SH-SY5Y (cell line): ENCODE results near the gene RASGRP2.

Experiments used
- GATA2 ChIP-seq: IDR thresholded peaks from 2 replicates; pipeline ENCODE4 v1.6.1; 2011; ENCODE audit warnings: mild to moderate bottlenecking, low read depth, low read length
- GATA3 ChIP-seq: IDR thresholded peaks from 2 replicates; pipeline ENCODE4 v1.6.1; 2011; ENCODE audit warnings: low read depth, mild to moderate bottlenecking, low read length, moderate library complexity

The RASGRP2 gene

DNA sequence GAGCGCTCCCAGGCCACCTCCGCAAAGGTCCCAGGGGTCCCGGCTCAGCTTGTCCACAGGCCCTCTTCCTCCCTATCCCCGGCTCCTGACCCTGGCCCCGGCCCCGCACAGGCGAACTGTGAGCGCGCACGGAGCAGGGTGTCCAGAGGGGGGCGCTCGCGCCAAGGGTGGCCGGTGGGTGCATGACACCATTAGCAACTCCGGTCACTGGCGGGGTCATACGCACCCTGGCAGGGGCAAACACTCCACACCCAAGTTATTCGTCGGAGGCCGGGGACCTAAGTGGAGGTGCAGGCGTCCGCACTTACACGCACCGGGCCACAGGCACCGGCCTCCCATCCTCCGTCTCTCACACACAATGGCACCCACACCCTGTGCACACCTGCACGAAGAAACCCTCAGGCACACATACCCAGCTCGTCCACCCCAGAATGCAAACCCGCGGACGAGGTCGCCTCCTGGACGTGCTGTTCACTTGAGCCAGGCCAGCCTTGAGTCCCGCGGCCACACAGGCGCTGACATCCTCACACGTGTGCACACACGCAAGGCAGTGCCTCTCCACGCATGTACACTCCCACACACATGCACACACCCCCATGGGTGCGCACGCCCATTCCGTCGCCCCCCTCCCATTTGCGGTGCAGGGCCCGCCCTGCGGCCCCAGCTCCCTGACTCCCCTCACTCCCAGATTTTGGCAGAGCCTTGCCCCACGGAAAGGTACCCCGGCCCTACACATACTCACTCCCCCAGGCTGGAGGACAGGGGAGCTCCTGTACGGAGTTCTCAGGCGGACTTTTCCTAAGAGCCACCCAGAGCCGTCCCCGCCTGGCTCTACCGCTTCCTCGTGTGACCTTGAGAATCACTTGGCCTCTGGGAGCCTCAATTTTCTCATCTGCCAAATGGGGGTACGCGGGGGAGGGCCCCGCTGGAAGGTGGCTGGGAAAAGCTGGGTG, at the start of gene RASGRP2:
TSS of gene RASGRP2 (minus strand) at position 552 of the 953 bp plus-strand sequence. CDS start 1,276 bp downstream, outside the sequence.
- TF ChIP-seq GATA3 (no peak), GATA2 (no peak)

DNA sequence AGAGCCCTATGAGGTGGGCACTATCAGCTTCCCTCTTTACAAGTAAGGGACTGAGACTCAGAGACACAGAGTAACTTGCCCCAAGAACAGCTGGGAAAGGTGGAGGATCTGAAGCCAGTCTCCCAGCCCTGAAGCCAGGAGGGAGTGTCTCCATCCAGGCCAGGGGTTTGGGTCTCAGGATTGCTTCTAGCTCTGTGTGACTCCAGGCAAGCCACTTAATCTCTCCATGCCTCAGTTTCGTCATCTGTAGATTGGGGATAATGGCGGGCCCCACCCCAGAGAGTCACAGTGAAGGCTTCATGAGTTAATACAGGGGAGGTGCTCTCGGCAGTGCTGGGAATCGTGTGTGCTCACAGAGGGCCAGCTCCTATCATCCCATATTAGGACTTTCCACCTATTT, 48.5 kb upstream of the RASGRP2 start:
- no peak for TF ChIP-seq GATA2
- TF ChIP-seq GATA3, result no peak

DNA sequence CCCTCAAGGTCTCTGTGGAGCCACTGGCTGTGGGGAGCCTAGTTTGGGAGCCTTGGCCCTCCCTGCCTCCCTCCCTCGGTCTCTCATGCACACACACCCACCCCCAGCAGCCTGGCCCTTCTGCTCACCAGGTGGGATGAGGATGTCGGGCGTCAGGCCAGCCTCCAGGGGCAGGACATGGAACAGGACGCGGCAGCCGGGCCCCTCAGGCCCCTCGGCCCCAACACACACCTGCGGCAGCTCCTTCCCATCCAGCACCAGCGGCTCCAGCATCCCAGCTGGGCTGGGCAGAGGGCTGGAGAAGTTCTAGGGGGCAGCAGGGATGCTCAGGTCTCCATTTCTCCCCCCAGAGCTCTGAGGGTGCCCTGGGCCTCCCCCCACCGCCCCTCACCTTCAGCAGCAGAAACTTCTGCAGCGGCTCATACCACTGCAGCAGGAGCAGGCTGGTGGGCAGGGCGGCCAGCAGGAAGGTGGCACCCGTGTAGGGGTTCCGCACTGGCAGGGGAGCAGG, 47.9 kb upstream of the RASGRP2 start:
- TF ChIP-seq GATA3 (no peak), GATA2 (no peak)

DNA sequence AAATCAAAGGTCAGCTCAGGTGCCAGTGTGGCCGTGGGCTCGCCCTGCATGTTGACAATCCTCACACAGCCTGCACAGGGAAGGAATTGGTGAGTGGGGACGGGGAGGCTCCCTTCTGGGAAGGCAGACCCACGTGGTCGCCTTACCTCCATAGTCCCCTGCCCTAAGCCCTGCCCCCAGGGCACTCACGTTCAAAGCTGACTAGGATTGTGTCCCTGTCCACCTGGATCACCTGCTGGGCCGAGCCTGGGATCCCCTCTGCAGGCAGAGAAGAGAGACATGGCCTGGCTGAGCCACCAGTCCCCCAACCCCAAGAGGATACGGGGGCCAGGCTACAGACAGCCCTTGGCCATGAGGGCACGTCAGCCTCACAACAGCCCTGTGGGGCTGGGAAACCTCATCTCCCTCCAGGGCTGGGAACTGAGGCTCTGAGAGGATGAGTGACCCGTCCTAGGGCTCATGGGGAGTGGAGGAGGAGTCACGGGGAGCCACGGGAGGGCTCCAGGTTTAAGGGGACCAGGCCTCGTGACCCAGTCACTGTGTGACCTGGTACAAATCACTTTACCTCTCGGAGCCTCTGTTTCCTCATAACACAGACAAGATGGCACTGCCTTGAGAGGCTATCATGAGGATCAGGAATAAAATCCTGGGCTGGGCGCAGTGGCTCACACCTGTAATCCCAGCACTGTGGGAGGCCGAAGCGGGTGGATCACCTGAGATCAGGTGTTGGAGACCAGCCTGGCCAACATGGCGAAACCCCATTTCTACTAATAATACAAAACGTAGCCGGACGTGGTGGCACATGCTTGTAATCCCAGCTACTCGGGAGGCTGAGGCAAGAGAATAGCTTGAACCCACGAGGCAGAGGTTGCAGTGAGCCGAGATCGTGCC, 46.5 kb upstream of the RASGRP2 start:
- TF ChIP-seq GATA3 (no peak), GATA2 (no peak)

DNA sequence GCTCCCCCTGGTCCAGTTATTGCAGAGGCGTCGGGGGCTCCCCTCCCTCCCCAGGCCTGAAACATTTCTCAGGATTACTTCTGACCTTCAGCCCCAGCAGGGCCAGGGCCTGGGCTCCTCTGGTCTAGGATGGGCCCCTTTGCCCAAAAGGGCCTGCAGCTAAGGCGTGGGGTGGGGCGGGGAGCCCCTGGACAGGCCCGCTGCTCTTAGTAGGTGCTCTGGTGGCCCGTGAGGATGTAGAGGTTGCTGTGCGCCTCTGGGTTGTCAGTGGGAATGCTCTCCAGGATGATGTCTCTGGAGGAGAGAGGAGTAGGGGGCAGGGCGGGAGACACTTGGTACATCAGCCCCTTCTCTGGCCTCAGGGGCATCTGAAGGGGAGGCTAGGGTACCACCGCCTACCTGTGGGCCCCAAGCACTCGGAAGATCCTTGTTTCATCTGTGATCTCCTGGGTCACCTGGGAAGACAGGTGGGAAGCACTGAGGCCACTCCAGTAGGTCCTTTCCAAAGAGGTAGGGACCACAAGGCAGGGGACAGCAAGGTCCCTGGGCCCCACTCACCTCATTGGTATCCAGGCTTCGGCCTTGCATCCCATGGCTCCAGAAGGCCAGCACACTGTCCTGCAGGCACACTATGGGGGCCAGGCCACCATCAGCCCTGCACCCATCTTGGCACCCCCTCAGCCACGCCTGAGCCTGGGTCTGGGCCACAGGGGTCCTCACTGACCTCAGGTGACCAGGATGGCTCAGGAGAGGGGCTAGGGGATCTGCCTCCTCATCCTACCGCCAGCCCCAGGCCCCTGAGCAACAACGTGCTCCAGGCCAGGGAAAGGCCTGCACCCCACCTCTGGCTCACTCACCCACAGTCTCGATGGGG, 45.6 kb upstream of the RASGRP2 start:
- TF ChIP-seq GATA2 (no peak), GATA3 (no peak)

DNA sequence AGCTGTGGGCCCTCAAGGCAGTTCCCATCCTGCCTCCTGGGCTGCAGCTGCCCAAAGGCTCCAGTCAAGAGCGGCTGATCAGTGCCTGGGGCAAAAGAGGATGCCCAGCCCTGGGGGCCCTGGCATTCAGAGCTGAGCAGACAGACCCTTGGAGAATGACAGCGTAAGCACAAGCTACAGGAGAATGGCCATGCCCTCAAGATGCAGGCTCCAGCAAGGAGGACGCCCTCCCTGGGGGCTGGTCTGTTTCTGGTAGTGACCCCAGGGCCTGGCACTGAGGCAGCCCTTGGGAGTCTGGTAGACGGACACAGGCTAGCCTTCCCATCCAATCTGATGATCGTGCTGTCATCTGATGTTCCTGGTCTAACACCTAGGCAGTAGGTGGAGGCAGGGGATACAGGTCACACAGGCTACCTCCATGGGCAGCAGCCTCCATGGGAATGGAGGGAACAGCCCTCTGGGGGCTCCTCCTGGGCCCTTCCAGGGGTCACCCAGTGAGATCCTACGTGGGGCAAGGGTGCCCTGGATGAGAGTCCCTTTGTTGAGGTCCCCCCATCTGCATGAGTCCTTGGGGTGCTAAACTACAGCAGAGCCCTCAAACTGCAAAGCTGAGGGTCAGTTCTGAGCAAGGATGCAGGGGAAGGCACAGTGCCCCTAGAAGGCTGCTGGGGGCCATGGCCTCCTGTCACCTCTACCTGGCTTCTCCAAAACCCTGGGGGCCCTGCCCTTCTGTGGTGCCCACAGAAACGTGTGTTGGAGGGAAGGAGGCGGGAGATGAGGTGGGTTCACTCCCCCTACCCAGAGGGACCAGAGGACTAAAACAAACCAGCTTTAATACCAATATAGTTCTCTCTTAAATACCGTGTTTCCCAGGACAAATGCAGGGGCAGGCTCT, 44.6 kb upstream of the RASGRP2 start:
- TF ChIP-seq GATA3 (no peak), GATA2 (no peak)

DNA sequence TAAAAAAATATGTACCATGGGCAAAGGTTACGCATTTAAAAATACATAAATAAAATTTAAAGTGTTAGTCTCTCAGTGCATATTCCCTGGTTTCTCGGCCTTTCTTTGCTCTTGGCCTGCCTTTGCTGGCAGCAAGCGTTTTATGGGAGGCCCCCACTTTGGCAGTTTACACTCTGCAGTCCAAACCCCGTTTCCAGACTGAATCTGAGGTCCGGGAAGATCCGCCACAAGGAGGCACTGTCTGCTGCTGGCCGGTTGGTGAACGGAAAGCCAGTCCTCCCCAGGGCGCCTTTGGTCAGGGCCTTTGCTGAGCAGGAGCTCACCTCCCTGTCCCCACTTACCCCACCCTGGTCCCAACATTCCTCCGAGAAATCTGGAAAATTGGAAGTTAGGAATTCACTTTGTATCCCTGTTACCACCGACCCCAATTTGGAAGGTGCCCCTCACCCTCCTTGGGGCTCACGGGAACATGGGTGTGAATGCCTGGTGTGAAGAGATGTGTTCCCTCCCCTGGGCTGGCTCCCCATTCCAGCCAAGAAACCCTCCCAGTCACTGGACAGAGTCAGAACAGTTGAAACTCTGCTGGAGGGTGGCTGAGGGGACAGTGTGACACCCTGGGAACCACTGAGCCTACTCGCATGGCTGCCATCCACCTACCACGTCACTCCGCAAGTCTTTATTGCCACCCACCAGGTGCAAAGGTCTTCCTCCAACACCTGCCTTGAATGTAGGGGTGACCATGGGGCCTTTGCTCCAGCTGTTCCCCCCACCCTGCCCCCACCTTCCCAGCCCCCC, 43.8 kb upstream of the RASGRP2 start:
- no peak for TF ChIP-seq GATA3

DNA sequence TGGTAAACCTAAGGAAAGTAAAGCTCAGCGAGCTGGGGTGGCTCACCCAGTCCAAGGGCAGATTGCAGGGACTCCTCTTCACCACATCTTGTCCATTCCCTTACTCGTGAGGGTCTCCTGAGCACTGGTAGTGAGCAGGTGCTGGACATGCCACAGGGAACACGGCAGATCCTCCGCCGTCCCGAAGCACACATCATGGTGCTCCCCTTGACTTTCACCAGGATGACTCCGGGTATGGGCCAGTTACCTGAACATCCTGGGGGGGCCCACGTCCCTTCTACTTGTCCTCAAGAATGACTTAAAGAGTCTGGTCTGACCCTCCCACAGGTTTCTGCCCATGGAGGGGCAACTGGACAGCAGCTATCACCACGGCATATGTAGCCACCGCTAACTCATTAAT, 42.4 kb upstream of the RASGRP2 start:
- TF ChIP-seq GATA2 (no peak), GATA3 (no peak)

DNA sequence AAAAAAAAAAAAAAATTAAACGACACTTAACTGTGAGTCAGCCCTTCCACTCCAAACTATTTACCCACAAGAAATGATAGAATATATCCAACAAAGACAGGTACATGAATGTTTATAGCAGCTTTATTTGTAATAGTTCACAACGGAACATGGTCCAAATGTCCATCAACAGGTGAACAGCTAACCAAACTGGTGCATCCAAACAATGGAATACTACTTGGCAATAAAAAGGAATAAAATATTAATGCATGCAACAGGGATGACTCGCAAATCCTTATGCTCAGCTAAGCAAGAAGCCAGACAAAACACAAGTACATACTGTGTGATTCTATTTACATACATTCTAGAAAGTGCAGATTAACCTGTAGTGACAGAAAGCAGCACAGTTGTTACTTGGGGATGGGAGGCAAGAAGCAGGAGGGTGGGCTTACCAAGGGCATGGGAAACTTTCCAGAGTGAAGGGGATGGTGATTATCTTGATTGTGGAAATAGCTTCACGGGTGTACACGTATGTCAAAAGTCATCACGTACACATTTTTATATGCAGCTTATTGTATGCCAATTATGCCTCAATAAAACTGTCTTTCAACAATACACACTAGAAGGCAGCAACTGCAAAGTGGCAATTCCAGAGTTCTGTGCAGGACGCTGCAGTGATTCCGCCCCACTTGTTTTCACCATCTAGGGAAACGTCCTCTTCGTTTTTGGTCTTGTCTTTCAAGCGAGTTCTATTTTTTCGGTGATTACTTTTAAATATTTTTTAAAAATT, 41.1 kb upstream of the RASGRP2 start:
- TF ChIP-seq GATA3 (no peak), GATA2 (no peak)

DNA sequence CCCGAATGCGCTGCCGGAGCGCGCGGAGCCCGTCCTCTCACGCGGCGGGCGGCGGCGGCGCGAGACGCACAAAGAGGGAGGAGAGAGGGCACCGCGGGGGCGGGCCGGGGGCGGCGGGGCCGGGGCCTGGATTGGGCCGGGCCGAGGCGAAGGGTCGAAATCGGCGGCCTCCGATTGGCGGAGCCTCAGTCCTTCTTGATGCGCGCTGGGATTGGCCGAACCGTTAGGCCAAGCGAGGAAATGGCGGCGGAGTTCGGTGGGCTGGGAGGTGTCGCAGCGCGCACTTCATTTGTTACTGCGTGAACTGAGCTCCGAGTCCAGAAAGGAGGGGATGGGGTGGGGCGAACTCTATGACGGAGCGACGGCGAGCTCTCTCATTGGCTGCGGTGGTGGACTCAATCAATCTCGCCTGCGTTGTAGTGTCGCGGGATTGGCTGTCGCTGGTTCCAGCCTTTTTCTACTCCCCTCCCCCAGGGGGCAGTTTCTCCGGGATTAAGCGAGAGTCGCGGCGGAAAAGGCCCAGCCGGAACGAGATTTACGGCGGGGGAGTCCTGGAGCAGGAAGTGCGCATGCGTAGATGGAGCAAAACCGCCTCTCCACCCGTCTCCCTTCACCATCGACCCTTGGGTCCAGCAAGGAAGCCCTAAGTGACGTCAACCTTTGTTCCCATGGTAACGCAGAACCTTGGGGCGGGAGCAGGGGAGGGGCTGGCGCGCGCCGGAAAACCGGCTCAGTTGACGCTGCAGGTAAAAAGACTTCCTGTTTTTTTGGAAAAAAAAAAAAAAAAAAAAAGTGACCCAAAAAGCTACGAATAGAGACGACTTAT, 34.7 kb upstream of the RASGRP2 start, which contains the start of gene SF1:
TSS of gene SF1 (minus strand) at position 70 of the 826 bp plus-strand sequence. CDS start 150 bp downstream, outside the sequence.
- TF ChIP-seq GATA2, result no peak
- no peak for TF ChIP-seq GATA3
